Uterus (tissue), 4 donors: ENCODE results near the gene CAMSAP2. TPM values are rescaled to one million over a fixed set of nuclear protein-coding genes. Genes with fewer than 3 reads are reported as not detected.

Experiments used
- DNase-seq, 2 donors: peaks; one replicate each; pipeline ENCODE4 v3.0.0-alpha.2; 2019 to 2020
- H3K27ac ChIP-seq, 2 donors: fragments of 200-600 bp; sonication (generic); 1 replicate in 1 of 2; 2 replicates in 1 of 2; pipeline ENCODE4 v1.5.1; 2016 to 2018
- H3K27me3 ChIP-seq, 2 donors: fragments of 200-600 bp; sonication (generic); one replicate each; pipeline ENCODE4 v1.5.1; 2018 to 2019; ENCODE audit warnings: control low read depth in 1 of 2
- H3K36me3 ChIP-seq, 2 donors: fragments of 200-600 bp; sonication (generic); one replicate each; pipeline ENCODE4 v1.5.1; 2019; ENCODE audit warnings: control low read depth in 1 of 2
- H3K4me1 ChIP-seq, 2 donors: fragments of 200-600 bp; sonication (generic); one replicate each; pipeline ENCODE4 v1.5.1; 2018 to 2019; ENCODE audit warnings: control low read depth in 1 of 2
- H3K4me3 ChIP-seq, 2 donors: fragments of 200-600 bp; sonication (generic); 1 replicate in 1 of 2; 2 replicates in 1 of 2; pipeline ENCODE4 v1.5.1; 2018 to 2019; ENCODE audit warnings: mild to moderate bottlenecking in 1 of 2
- H3K9me3 ChIP-seq, 2 donors: fragments of 200-600 bp; sonication (generic); one replicate each; pipeline ENCODE4 v1.5.1; 2019; ENCODE audit warnings: control low read depth in 1 of 2
- CTCF ChIP-seq, 4 experiments: fragments of 200-600 bp in 2 of 4; fragments of 450-650 bp in 2 of 4; sonication (generic) in 2 of 4; IDR thresholded peaks; one replicate each; pipeline ENCODE4 v1.5.1; 2016 to 2019; ENCODE audit warnings: antibody characterized with exemption in 4 of 4, mild to moderate bottlenecking in 2 of 4, moderate library complexity in 1 of 4
- POLR2A ChIP-seq, 2 donors: fragments of 450-650 bp; IDR thresholded peaks; one replicate each; pipeline ENCODE4 v1.6.1; 2016; ENCODE audit warnings: antibody characterized with exemption in 2 of 2, mild to moderate bottlenecking in 1 of 2, moderate library complexity in 1 of 2
- intact Hi-C: fragments of 100-400 bp; cut with DNase I; formaldehyde crosslinking; loops from one replicate; pipeline ENCODE4 v1.15.1; 2023; ENCODE audit warnings: low total_unique reads
- total RNA-seq, 4 donors: library from RNA; depleted of rRNA in 3 of 4; stranded (reverse); fragments of >200 nt in 3 of 4; gene quantifications; one replicate each; pipeline versions ENCODE4 v1.1.0 to v1.2.4, GENCODE V29; 2014 to 2023
- donor health status: DM: yes; HTN: yes; CAD: no.

Gene CAMSAP2
- total RNA-seq, 4 donors from 2014 or later: 31.0 to 64.8 (median 47.7) TPM

GRCh38 chr1:200708769-200709168, 29.9 kb upstream of the CAMSAP2 start:
- no peak for TF ChIP-seq POLR2A (IDR thresholded peaks at IDR 0.05)
- TF ChIP-seq CTCF (IDR thresholded peaks at IDR 0.05): no peak
- no peak overlapping the region for H3K4me3 ChIP-seq
- intact Hi-C loops: no loop called here

GRCh38 chr1:200710166-200710565, 28.5 kb upstream of the CAMSAP2 start:
- Histone ChIP-seq H3K36me3 (no peaks in the 10 kb centered on the region), H3K9me3 (no peaks in the 10 kb centered on the region), H3K27me3 (no peaks in the 10 kb centered on the region), H3K4me1 (no peaks in the 10 kb centered on the region), H3K4me3 (no peak overlapping the region), H3K27ac (no peak overlapping the region)
- intact Hi-C loops: no loop called here
- TF ChIP-seq POLR2A (IDR thresholded peaks at IDR 0.05) (no peak), CTCF (IDR thresholded peaks at IDR 0.05) (no peak)
- DNase-seq: no peak

More at GRCh38 chr1:200708769-200709168, 29.9 kb upstream of the CAMSAP2 start:
- no peaks in the 10 kb centered on the region for H3K4me1 ChIP-seq
- H3K36me3 ChIP-seq: no peaks in the 10 kb centered on the region
- H3K27ac ChIP-seq: no peak overlapping the region
- H3K27me3 ChIP-seq: no peaks in the 10 kb centered on the region
- no peaks in the 10 kb centered on the region for H3K9me3 ChIP-seq
- no peak for DNase-seq

- H3K27me3 ChIP-seq: no peaks in the 10 kb centered on the region
- H3K4me1 ChIP-seq: no peaks in the 10 kb centered on the region
- H3K36me3 ChIP-seq: no peaks in the 10 kb centered on the region
- no peak overlapping the region for H3K4me3 ChIP-seq
- intact Hi-C loops: no loop called here
- no peak overlapping the region for H3K27ac ChIP-seq
- TF ChIP-seq POLR2A (IDR thresholded peaks at IDR 0.05): no peak
- no peaks in the 10 kb centered on the region for H3K9me3 ChIP-seq
- no peak for DNase-seq
Measured at GRCh38 chr1:200714504-200715187, 24.0 kb upstream of the CAMSAP2 start.

- Histone ChIP-seq H3K4me3 (no peak overlapping the region), H3K27ac (no peak overlapping the region), H3K27me3 (no peaks in the 10 kb centered on the region), H3K9me3 (no peaks in the 10 kb centered on the region), H3K36me3 (no peaks in the 10 kb centered on the region), H3K4me1 (no peaks in the 10 kb centered on the region)
- no peak for TF ChIP-seq POLR2A (IDR thresholded peaks at IDR 0.05)
- no peak for TF ChIP-seq CTCF (IDR thresholded peaks at IDR 0.05)
- DNase-seq: no peak
- intact Hi-C loops: no loop called here
Measured at GRCh38 chr1:200720199-200720598, 18.5 kb upstream of the CAMSAP2 start.

- DNase-seq: no peak
- no peak for TF ChIP-seq CTCF (IDR thresholded peaks at IDR 0.05)
- TF ChIP-seq POLR2A (IDR thresholded peaks at IDR 0.05): no peak
- no peaks in the 10 kb centered on the region for H3K4me1 ChIP-seq
- intact Hi-C loops: no loop called here
- no peaks in the 10 kb centered on the region for H3K9me3 ChIP-seq
- H3K36me3 ChIP-seq: no peaks in the 10 kb centered on the region
- no peak overlapping the region for H3K27ac ChIP-seq
- no peak overlapping the region for H3K4me3 ChIP-seq
- H3K27me3 ChIP-seq: no peaks in the 10 kb centered on the region
Measured at GRCh38 chr1:200724064-200724463, 14.6 kb upstream of the CAMSAP2 start.
